Measurements from ENCODE around the gene WDR41.

DNA sequence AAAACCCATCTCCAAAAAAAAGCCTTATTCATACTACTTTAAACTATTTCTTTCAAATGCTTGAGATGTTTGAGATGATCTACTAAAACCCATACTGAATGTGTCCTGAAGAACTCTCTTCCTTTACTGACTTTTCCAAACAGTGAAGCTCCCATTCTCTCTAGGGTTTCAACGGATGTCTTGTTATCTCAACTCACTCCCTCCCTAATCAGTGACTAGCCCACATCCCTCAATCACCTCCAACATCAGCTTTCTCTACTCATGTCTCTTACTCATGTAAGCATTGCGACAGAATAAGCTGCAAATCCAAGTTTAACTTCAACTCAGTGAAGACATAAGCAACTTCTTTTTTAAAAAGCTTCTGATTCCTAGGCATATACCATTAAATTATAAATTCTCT, 42.1 kb downstream of the WDR41 start:
- TF ChIP-seq CTCF (IDR thresholded peaks at IDR 0.05), result no peak
- TF ChIP-seq POLR2A (IDR thresholded peaks at IDR 0.05), result no peak

Data from lower leg skin (tissue), 3 donors.